ENCODE data around the gene COL27A1.

COL27A1 gene

DNA sequence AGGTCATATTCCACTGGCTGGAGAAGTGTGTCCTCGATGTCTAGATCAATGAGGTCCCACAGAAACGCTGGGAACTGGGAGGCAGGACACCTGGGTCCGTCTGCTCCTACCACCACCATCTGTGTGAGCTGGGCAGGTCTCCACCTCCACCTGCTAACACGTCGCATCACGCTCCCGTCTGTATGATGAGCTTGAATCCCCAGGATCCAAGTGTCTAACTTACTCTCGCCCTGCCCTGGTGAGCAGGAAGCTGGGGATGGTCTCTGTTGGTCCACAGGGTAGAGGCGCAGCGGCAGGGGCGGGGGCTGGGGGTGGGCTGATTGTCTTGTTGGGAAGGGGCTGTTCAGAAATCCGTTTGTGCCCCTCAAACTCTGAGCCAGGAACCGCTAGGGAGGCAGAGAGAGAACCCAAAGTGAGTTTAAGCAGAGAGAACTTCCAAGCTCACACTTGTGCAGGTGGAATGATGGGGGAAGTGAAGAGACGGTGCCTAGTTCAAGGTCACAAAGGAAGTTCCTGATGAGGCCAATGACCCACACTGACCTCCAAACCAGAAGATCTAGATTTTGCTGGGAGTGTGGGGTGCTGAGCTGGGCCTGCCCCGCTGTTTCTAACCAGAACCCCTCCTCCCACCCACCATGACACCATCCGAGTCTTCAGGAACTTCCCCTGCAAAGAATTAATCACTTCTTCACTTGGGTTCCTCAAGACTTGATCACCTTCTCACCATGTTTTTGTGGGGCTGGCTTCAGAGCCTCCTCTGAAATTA is 195.5 kb downstream of the COL27A1 start:
- DNase-seq (ENCODE audit: low read depth in 2 of 2, low spot score in 1 of 2): no peak

- no peak for DNase-seq (ENCODE audit: low read depth in 2 of 2, low spot score in 1 of 2)
Observed at GRCh38 chr9:114351932-114352331, 196.6 kb downstream of the COL27A1 start.

GRCh38 chr9:114355821-114356220 is 200.5 kb downstream of the COL27A1 start:
- no peak for DNase-seq (ENCODE audit: low read depth in 2 of 2, low spot score in 1 of 2)

DNA sequence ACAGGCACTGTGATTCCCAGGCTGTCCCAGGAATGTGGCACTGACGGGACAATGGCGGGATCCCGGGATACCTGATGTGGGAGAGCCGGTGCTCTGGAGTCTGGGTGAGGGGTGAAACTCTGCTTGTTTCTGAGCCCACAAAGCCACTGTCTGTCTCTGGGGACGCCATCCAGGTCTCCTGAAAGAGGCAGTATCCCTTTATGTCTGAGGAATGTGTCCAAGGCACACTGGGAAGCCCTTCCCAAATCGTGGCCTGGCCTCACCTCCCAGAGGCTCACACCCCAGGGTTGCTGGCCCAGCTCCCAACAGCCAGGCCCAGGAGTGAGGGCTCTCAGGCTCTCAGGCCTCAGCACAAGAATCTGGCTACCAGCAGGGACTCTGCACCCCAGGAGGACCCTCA is 201.5 kb downstream of the COL27A1 start:
- no peak for DNase-seq (ENCODE audit: low read depth in 2 of 2, low spot score in 1 of 2)

GRCh38 chr9:114357360-114357759 is 202.0 kb downstream of the COL27A1 start:
- no peak for DNase-seq (ENCODE audit: low read depth in 2 of 2, low spot score in 1 of 2)

DNA sequence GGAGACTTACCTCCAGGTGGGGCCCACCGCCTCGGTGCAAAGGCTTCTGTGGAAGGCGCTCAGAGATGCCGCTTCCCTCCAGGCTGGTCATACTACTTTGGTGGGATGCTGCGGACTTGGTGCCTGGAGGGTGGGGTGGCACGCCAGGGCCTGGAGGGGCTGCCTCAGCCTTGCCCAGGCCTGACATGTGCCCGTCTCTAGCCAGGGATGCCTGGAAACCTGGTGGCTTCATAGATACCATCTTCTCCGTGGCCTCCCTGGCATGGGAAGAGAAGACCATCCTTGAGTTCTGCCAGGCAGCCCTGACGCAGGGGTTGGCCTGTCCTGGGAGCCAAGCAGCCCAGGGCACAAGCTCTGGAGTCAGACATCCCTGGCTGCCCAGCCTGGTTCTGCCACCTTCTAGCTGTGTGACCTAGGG is 202.6 kb downstream of the COL27A1 start:
- no peak for DNase-seq (ENCODE audit: low read depth in 2 of 2, low spot score in 1 of 2)

- DNase-seq (ENCODE audit: low read depth in 2 of 2, low spot score in 1 of 2): no peak
Observed at GRCh38 chr9:114359801-114360200, 204.5 kb downstream of the COL27A1 start.

DNA sequence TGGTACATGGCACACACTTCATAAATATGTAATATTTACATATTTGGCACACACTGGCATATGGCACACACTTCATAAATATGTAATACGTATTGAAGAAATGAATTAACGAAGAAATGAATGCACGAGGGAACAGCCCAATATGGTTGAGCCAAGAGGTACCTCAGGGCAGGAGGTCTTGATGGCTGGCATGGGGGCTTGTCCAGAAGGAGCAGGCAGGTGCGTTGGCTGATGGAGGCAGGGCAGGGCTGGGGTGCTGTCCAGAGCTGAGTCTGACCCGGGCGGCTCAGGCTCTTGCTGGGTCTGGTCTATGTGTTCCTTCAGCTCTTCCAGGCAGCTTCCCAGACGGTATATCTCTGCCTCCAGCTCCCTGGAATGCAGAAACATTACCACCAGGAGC is 206.2 kb downstream of the COL27A1 start:
- no peak for DNase-seq (ENCODE audit: low read depth in 2 of 2, low spot score in 1 of 2)
